GM21423 (cell line): ENCODE data around the gene KCNIP4.

Experiments
- ATAC-seq: cut with Tn5 transposase; IDR thresholded peaks from one replicate; pipeline ENCODE4 v1.9.1; 2021; ENCODE audit warnings: mild to moderate bottlenecking, moderate library complexity; ENCODE audit not compliant: unreplicated experiment

The KCNIP4 gene

GRCh38 chr4:21901831-21902230 lies 46.7 kb downstream of the KCNIP4 start:
- ATAC-seq = no peak

GRCh38 chr4:21901281-21901680 lies 47.3 kb downstream of the KCNIP4 start:
- ATAC-seq = no peak

DNA sequence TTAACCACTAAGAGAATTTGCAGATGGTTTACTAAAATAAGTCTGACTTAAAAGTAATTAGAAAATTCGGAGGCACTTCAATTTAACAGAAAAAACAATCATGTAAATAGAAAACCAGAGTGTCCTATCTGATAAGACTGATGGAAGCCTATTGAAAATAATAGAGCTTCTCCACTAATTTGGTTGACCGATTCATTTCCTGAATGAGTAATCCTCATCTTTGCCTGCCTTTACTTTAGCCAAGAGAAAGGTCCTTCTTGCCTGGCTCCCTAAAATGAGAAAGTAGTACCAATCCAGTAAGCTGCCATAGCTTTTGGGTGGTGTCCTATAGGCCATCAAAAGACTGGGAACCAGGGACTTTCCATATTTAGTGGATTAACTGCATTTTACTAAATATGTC lies 48.4 kb downstream of the KCNIP4 start:
- ATAC-seq = no peak

DNA sequence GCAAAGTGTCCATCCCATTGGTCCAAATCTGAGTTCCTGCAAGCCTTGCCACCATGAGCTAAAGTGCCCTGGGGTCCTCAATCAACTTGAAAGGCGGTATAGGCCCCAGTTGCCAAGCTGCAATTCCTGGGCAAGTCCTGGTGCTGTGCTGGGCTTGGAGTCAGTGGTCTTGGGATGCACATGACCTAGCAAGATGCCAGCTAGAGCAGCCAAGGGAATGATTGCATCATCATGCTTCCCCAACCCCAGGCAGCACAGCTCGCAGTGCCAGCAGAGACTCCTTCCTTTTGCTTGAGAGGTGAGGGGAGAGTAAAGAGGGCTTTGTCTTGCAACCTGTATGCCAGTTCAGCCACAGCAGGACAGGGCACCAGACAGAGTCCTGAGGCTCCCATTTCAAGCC lies 50.5 kb downstream of the KCNIP4 start:
- no peak for ATAC-seq

DNA sequence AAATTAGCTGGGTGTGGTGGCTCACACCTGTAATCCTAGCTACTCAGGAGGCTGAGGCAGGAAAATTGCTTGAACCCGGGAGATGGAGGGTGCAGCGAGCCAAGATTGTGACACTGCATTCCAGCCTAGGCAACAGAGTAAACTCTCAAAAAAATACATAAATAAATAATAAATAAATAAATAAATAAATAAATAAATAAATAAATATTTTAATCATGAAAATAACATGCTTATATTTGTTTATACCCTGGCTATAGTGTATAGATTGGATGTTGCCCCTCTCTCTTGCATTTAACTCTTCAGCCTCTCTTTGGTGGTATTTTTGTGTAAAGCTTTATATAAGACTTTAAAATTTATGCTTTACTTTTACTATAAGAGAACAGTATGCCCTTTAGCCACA lies 51.8 kb downstream of the KCNIP4 start:
- no peak for ATAC-seq

DNA sequence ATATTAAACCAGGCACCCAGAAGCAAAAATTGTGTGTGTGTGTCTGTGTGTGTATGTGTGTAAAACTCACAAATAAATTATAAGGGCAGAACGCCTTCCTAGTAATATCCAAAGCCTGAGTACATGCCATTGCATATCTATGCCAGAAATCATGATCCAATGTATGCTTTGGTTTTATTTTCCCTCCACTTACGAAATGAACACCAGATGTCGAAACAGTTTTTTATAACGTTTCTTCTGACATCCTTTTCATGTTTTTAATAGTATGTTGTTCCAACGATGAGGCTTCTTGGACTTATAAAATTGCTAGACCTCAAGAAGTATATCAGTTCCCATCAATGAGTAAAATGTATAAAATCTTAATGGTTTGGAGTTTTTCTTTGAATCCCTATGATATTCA lies 55.4 kb downstream of the KCNIP4 start:
- no peak for ATAC-seq

- ATAC-seq = no peak
These were observed 58.3 kb downstream of the KCNIP4 start for GRCh38 chr4:21890231-21890630.

- ATAC-seq = peak; percentile 64
These were observed 60.2 kb downstream of the KCNIP4 start for GRCh38 chr4:21888195-21888976.

DNA sequence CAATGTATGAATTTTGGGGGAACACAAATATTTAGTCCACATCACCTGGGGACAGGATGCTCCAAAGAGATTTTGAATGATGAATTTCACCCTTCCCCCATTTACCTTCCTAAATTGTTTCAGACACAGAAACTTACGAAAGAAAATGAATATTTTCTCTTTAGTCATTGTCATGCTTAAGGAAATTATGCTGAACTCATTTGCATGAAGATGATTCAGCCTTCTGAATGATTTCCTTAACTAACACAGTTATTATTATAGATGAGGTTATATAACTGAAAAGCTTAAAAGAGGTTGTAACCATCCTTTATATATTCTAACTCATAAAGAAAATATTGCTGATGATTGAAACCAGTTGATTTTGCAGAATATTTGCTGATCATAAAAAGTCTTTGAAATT lies 61.1 kb downstream of the KCNIP4 start:
- ATAC-seq = no peak

- no peak for ATAC-seq
These were observed 62.8 kb downstream of the KCNIP4 start for GRCh38 chr4:21885770-21886169.

GRCh38 chr4:21885241-21885640 lies 63.3 kb downstream of the KCNIP4 start:
- no peak for ATAC-seq

GRCh38 chr4:21884615-21885014 lies 64.0 kb downstream of the KCNIP4 start:
- no peak for ATAC-seq

GRCh38 chr4:21882051-21882839 lies 66.3 kb downstream of the KCNIP4 start:
- no peak for ATAC-seq

- no peak for ATAC-seq
These were observed 69.4 kb downstream of the KCNIP4 start for GRCh38 chr4:21879187-21879586.

DNA sequence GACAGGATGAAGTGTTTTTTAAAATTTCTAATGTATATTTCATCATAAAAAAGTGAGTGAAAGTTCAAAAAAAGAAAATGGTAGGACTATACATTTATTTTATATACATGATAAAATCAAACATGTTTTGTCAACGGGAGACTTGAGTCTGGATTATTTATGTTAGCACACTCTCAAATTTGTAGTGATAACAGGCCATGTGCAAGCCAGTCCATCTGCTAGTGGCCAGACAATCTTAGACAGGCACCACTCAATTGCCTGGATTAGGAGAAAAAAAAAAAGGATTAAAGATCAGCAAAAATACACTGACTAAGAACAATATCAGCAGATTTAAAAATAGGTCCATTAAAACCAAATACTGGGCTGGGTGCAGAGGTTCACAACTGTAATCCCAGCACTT lies 71.9 kb downstream of the KCNIP4 start:
- ATAC-seq = no peak

DNA sequence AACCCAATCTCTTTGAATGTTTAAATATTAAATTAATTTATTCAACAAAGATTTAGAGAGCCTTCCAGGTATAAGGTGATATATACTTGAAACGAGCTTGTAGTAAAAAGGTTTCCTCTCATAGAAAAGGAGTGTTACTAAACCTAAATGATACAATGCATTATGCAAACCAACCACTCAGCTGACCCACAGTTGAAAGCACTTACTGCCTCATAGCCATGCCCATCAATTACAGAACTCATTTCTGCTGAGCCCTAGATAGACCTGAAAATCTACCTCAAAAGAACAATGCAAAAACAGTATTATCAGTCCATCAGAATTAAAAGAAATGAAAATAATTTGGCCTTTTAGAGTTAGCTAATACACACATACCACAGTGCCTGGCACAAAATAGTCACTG lies 75.4 kb downstream of the KCNIP4 start:
- no peak for ATAC-seq

DNA sequence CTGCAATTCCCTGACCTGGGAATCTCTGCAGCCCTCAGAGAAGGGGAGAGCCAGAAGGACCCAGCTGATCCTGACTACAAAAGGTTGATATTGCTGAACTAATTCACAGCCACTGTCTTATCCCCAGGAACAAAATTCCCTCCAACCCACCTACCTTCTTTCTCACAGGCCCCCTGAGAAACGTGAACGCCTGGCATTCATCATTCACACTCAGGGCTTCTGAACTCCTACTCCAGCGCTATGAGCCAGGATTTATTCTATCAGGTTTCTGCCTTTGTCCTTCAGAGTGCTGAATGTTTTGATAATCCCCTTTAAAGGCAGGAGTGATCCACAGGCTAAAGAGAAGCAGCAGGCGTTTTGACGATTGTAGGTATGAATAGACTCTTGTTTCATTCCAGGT lies 76.5 kb downstream of the KCNIP4 start:
- no peak for ATAC-seq

- no peak for ATAC-seq
These were observed 78.4 kb downstream of the KCNIP4 start for GRCh38 chr4:21869978-21870745.

- ATAC-seq = no peak
These were observed 83.9 kb downstream of the KCNIP4 start for GRCh38 chr4:21864686-21865085.

DNA sequence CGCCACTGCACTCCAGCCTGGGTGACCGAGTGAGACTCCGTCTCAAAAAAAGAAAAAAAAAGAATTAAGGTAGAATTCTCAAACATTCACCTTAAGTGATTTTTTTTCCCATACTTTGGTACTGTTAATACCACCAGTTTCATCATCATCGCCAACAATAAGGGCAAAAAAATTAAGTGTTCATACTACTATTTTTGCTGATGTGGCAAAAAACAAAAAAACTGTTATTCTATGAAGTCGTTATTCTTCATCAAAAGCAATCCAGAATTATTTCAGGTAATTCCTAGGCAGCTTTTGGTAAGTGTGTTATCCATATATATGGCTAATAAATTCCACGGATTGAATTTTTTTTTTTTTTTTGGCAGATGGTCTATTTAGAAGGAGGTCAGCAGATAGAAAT lies 85.7 kb downstream of the KCNIP4 start:
- ATAC-seq = no peak

GRCh38 chr4:21858971-21859370 lies 89.6 kb downstream of the KCNIP4 start:
- ATAC-seq = no peak

- no peak for ATAC-seq
These were observed 91.8 kb downstream of the KCNIP4 start for GRCh38 chr4:21856754-21857153.
